ENCODE measurements around the gene KCNQ1. TPM values are rescaled to one million over a fixed set of nuclear protein-coding genes. Genes with fewer than 3 reads are reported as not detected.

The KCNQ1 gene
- total RNA-seq, 1 donor from 2014 or later, result 3.4 TPM

DNA sequence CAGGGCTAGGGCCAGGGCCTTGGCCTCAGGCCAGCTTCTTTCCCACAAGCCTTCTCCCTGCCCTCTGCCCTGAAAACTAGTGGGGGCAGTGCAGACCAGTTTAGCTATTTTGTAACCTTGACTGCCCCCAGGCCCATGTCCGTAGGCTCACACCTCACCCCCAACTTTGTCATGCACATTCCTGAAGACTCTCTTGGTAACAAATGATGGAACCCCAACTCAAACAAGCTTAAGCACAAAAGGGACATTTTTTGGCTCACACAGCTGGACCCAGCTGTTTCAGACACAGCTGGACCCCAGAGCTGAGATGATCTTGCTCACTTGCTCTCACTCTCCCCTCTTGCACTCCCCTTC, 208.4 kb downstream of the KCNQ1 start:
- Mint-ChIP-seq H3K9me3 (peaks cover 36% of the 10 kb centered on the region), H3K36me3 (ENCODE audit: low read depth) (peaks cover 4% of the 10 kb centered on the region), H3K27ac (no peak overlapping the region), H3K27me3 (ENCODE audit: low read depth) (no peaks in the 10 kb centered on the region), H3K4me3 (ENCODE audit: low read depth) (no peak overlapping the region), H3K4me1 (ENCODE audit: low read depth) (no peaks in the 10 kb centered on the region)
- intact Hi-C loops (cut with micrococcal nuclease), result no loop called here
- no peak for DNase-seq (ENCODE audit: low spot score)

DNA sequence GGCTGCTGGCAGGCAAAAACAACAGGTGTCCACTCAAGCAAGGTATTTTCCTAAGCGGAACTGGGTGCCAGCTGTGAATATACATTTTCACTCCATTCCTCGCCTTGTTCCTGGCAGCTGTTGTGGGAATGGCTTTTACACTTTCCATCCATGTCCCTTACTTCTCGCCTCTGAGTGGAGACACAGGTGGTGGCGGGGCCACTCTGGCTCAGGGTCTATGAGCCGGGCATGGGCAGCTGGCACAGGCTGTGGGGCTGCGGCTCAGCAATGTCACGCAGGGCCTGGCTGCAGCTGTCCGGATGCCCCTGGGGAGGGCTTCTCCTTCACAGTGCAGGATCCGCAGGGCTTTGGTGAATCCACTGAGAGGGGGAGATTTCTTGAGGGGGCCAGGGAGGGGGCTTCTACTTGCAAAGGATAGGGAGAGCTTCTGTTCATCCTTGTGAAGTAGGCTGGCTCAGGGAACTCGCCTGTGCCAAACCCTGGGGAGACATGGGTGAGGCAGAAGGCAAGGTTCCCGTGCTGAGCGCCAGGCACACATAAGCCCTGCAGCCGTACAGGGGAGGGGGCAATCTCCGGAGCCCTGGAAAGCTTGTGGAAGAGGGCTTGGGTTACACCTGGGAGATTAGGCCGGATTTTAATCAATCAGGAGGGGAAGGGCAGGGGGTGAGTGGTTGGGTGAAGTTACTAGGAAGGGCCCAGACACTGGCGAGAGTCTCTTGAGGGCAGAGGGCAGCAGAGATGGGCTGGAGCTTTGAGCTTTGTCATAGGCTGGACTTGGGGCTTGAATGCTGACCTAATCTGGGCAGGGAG, 209.3 kb downstream of the KCNQ1 start:
- DNase-seq (ENCODE audit: low spot score), result no peak
- Mint-ChIP-seq H3K4me3 (ENCODE audit: low read depth) (no peak overlapping the region), H3K4me1 (ENCODE audit: low read depth) (no peaks in the 10 kb centered on the region), H3K36me3 (ENCODE audit: low read depth) (peaks cover 4% of the 10 kb centered on the region), H3K27ac (no peak overlapping the region), H3K9me3 (peaks cover 35% of the 10 kb centered on the region), H3K27me3 (ENCODE audit: low read depth) (no peaks in the 10 kb centered on the region)
- intact Hi-C loops (cut with micrococcal nuclease), result no loop called here

DNA sequence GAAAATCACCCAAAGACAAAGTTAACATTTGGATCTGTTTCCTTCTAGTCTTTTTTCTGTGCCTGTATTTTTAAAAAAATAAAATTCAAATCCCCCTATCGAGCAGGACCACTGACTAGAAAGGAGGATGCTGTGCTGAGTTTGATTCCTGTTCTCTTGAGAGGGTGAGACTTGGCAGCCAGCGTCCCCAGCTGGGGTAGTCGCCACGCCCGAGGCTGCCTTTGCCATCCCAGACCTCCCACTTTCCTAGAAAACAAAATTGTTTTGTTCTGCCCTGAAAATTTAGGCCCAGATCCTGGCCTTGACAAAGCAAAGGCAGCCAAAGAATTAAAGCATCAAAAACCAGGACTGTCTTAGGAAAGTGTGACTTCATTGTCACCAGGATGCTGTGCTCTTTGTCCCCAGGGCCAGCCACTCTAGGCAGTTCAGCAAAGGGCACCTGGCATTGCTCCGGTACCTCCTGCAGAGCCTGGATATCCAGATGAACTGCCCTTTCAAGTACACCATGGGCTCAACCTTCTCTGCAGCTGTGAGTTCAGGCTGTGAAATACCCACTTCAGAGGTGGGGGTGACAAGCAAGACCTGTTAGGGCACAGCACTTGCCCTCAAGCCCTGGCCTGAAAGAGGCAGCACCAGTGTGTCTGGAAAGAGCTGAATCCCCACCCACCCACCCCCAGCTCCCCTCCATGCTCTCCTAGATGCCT, 210.4 kb downstream of the KCNQ1 start:
- no peak for DNase-seq (ENCODE audit: low spot score)
- Mint-ChIP-seq H3K36me3 (ENCODE audit: low read depth) (peaks cover 2% of the 10 kb centered on the region), H3K4me3 (ENCODE audit: low read depth) (no peak overlapping the region)

DNA sequence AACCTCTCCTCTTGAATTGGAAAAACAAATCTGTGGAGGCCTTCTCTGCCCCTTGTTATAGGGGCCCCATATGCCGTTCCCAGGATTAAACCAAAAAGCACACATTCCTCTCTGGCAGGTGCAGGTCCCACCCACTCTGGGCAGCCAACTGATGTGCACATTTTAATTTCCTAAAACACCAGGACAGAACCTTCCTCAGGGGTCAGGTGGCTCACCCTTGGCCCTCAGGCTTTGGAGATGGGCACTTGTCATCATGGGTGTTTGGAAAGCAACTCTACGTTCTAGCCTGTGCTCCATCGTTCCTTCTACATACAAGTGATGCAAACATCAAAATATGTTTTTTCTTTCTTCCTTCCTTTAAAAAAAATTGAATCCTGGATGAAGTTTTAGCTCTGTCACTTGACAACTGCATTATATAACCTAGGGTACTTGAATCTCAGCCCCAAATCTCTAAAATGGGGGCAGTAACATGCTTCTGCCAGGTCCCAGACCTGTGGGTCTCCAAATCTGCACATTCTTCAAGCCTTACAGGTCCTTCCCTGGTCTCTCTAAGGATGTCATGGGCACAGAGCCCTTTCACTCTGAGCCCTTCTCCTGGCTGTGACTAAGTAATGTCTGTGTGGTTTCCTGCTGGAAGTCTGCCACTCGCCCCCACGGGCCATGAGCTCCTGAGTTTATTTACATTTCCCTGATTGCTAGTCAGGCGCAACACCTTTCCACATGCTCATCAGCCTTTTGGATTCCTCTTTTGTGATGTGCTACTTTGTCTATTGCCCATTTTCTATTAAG, 211.2 kb downstream of the KCNQ1 start:
- Mint-ChIP-seq H3K27me3 (ENCODE audit: low read depth) (no peaks in the 10 kb centered on the region), H3K27ac (no peak overlapping the region), H3K4me3 (ENCODE audit: low read depth) (no peak overlapping the region), H3K4me1 (ENCODE audit: low read depth) (no peaks in the 10 kb centered on the region), H3K36me3 (ENCODE audit: low read depth) (no peaks in the 10 kb centered on the region), H3K9me3 (peaks cover 32% of the 10 kb centered on the region)
- intact Hi-C loops (cut with micrococcal nuclease), result no loop called here
- no peak for DNase-seq (ENCODE audit: low spot score)

More for the DNA sequence above, 210.4 kb downstream of the KCNQ1 start:
- peaks cover 32% of the 10 kb centered on the region for H3K9me3 Mint-ChIP-seq
- no peaks in the 10 kb centered on the region for H3K27me3 Mint-ChIP-seq (ENCODE audit: low read depth)
- intact Hi-C loops (cut with micrococcal nuclease), result no loop called here
- no peak overlapping the region for H3K27ac Mint-ChIP-seq
- H3K4me1 Mint-ChIP-seq (ENCODE audit: low read depth), result no peaks in the 10 kb centered on the region

DNA sequence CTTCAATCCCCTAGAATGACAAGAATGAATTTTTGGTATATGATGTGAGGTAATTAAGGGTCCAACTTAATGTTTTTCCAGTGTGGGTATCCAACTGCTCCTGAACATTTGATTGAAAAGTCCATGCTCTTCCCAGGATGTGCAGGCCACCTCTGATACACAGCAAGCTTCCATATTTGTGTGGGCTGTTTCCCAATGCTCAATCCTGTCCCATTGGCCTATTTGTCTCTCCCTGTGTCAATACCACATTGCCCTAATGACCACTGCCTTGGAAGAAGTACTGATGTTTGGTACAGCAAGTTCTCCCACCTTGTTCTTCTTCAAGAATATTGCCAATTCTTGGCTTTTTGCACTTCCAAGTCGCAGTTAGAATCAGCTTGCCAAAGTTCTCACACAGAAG, 212.1 kb downstream of the KCNQ1 start:
- no peaks in the 10 kb centered on the region for H3K36me3 Mint-ChIP-seq (ENCODE audit: low read depth)
- no peak for DNase-seq (ENCODE audit: low spot score)
- no peak overlapping the region for H3K4me3 Mint-ChIP-seq (ENCODE audit: low read depth)
- intact Hi-C loops (cut with micrococcal nuclease), result no loop called here
- H3K27me3 Mint-ChIP-seq (ENCODE audit: low read depth), result no peaks in the 10 kb centered on the region
- no peaks in the 10 kb centered on the region for H3K4me1 Mint-ChIP-seq (ENCODE audit: low read depth)
- H3K27ac Mint-ChIP-seq, result no peak overlapping the region
- peaks cover 34% of the 10 kb centered on the region for H3K9me3 Mint-ChIP-seq

DNA sequence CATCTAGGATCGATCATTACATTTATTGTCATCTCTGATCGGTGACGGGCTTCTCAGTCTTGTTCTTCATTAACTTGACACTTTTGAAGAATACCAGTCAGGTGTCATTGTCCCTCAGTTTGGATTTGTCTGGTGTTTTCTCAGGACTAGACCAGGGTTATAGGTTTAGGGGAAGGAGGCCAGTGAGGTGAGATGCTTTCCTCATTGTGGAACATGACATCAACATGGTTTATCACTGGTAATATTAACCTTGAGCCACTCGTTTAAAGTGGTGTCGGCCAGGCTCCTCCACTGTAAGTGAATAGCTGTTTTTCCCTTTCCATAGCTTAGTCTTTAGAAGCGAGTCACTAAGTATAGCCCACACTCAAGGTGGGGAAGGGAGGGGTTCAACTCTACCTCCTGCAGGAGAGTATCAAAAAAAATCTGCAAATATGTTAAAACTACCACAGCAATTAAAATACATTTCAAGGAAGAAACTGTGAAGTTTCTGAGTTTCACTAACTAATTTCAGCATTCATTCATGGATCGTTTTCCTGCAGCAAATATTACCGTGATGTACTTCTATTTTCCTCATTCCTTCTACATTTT, 213.0 kb downstream of the KCNQ1 start:
- Mint-ChIP-seq H3K36me3 (ENCODE audit: low read depth) (no peaks in the 10 kb centered on the region), H3K27me3 (ENCODE audit: low read depth) (no peaks in the 10 kb centered on the region), H3K4me1 (ENCODE audit: low read depth) (no peaks in the 10 kb centered on the region), H3K4me3 (ENCODE audit: low read depth) (no peak overlapping the region), H3K27ac (no peak overlapping the region), H3K9me3 (peaks cover 28% of the 10 kb centered on the region)
- DNase-seq (ENCODE audit: low spot score), result no peak
- intact Hi-C loops (cut with micrococcal nuclease), result no loop called here

DNA sequence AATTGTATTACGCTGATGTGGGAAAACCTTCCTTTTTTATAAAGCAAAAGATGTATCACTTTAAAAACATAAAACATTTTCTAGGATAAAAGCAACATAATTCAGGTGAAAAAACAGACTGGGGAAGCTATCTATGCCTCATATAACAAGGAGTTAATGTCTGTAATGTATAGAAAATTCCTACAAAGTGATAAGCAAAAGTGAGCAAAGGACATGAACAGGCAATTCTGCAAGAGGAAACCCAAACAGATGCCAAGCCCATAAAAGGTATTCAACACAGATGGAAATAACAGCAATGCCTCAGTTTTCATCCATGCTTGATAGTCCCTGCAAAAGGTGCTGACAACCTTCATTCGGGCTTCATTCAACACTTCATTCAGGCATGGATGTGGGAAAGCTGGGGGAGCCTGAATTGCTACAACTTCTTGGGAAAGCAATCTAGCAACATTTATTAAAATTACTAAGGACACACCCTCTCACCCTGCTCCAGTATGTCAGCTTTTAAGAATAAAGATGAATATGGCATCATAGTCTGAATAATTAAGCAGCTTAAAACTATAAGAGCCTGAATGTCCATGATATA, 215.6 kb downstream of the KCNQ1 start:
- Mint-ChIP-seq H3K36me3 (ENCODE audit: low read depth) (peaks cover 2% of the 10 kb centered on the region), H3K4me1 (ENCODE audit: low read depth) (no peaks in the 10 kb centered on the region), H3K4me3 (ENCODE audit: low read depth) (no peak overlapping the region), H3K27ac (no peak overlapping the region), H3K9me3 (peaks cover 28% of the 10 kb centered on the region), H3K27me3 (ENCODE audit: low read depth) (no peaks in the 10 kb centered on the region)
- no peak for DNase-seq (ENCODE audit: low spot score)
- intact Hi-C loops (cut with micrococcal nuclease), result no loop called here

DNA sequence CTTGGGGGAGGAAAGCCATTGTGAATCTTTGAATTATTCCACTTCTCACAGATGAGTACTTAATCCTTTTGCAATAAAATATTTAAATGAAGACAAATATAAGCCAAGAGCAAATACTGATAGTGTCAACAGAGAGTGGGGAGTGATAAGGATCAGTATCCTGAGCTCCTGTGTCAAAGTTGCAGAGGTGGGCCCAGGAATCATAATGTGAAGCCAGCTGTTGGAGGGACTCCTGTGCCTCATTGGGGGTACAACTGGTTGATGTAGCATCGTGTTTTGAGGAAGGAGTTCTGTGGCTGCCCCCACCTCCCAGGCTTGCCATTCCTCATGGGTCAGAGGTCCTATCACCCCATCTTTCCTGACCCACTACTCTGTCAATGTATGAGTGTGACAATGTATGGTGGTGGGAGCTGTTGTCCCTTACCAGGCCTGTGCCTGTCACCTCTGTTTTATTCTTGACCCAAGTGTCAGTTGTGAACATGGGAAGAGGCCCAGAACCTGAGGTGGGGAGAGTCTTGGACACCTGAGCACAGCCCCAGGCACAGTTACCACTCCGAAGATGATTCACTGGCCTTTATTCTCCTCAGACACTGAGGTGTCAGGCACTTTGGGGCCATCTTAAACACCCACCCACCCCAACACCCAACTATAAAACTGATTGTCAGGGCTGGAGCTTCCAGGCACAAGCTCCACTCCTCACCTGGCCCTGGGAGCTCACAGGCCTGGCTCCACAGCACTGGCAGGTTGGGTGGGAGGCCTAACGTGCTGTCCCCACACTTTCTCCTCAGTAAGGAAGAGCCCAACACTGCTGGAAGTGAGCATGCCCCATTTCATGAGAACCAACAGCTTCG, 216.6 kb downstream of the KCNQ1 start:
- intact Hi-C loops (cut with micrococcal nuclease), result no loop called here
- Mint-ChIP-seq H3K36me3 (ENCODE audit: low read depth) (peaks cover 2% of the 10 kb centered on the region), H3K4me1 (ENCODE audit: low read depth) (no peaks in the 10 kb centered on the region), H3K27ac (no peak overlapping the region), H3K9me3 (peaks cover 28% of the 10 kb centered on the region), H3K4me3 (ENCODE audit: low read depth) (no peak overlapping the region), H3K27me3 (ENCODE audit: low read depth) (no peaks in the 10 kb centered on the region)
- DNase-seq (ENCODE audit: low spot score), result no peak

DNA sequence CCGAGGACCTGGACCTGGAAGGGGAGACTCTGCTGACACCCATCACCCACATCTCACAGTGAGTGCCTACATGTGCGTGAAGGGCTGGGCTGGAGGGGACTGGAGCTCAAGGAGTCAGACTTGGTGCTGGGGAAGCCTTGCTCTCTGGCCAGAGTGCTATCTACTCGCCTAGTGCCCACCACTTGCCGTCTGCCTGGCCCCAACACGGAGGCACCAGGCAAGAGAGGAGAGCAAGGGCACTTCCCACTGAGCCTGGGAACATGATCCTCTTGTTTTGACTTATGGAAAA, 217.2 kb downstream of the KCNQ1 start:
- intact Hi-C loops (cut with micrococcal nuclease), result no loop called here
- Mint-ChIP-seq H3K4me3 (ENCODE audit: low read depth) (no peak overlapping the region), H3K27ac (no peak overlapping the region), H3K27me3 (ENCODE audit: low read depth) (no peaks in the 10 kb centered on the region), H3K9me3 (peaks cover 28% of the 10 kb centered on the region), H3K36me3 (ENCODE audit: low read depth) (peaks cover 2% of the 10 kb centered on the region), H3K4me1 (ENCODE audit: low read depth) (no peaks in the 10 kb centered on the region)
- no peak for DNase-seq (ENCODE audit: low spot score)

DNA sequence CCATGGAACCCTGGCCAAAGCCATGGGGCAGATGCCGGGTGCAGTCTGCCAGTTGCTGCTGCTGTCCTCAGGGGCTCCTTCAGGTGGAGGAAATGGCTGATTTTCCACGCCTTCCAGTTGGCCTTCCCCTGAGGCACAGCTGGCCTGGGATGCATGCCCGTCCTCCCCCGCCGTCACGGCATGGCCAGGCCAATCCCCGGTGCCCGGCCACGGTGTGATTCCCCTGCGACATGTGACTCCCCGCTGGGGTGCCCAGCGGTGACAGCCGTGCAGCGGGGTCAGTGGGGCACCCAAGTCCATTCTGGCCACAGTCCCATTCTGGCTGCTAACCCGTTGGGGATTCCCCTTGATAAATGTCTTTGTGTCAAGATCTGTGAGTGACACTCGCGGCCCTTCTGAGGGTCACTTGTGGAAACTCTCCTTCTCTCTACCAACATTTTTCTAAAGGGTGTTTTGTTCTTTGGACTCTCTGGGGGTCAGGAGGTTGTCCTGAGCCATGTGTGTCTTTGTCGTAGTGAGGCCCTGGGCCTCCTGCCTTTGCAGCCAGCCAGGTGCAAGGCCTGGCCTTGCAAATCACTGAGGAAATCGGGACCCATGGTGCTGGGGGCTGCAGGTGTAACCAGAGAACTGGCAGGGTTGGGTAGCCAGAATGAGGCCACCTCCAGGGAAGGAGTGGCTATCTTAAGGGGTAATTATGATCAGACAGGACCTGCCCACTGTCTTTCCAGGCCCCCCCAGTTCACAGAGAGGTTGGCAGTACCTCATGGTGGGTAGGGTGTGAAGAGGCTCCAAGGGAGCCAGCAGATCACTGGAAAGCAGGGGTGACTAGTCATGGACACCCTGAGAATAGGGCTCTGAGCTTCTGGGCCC, 217.9 kb downstream of the KCNQ1 start:
- no peaks in the 10 kb centered on the region for H3K27me3 Mint-ChIP-seq (ENCODE audit: low read depth)
- H3K9me3 Mint-ChIP-seq, result peaks cover 28% of the 10 kb centered on the region
- H3K4me1 Mint-ChIP-seq (ENCODE audit: low read depth), result no peaks in the 10 kb centered on the region
- H3K36me3 Mint-ChIP-seq (ENCODE audit: low read depth), result peaks cover 2% of the 10 kb centered on the region
- intact Hi-C loops (cut with micrococcal nuclease), result no loop called here
- no peak overlapping the region for H3K4me3 Mint-ChIP-seq (ENCODE audit: low read depth)
- DNase-seq (ENCODE audit: low spot score), result no peak
- no peak overlapping the region for H3K27ac Mint-ChIP-seq

DNA sequence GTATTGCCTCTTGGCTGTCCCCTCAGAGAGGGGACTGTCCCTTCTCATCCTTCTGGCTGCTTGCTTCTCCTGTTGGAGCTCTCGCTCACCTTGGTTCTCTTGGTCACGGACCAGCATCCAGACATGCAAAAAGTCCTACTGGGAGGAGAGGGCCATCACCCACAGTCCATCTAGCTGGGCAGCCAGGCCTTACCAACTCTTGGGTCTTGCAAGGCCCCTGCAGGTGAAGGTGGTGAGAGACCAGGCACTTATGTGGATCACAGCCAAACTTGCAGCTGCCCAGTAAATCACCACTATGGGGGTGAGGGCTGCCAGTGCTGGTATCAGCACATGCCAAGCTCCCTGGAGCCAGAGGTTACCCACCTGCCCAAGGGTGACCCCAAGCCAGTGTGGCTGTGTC, 218.7 kb downstream of the KCNQ1 start:
- intact Hi-C loops (cut with micrococcal nuclease), result no loop called here
- Mint-ChIP-seq H3K9me3 (peaks cover 26% of the 10 kb centered on the region), H3K4me1 (ENCODE audit: low read depth) (no peaks in the 10 kb centered on the region), H3K4me3 (ENCODE audit: low read depth) (no peak overlapping the region), H3K27me3 (ENCODE audit: low read depth) (no peaks in the 10 kb centered on the region), H3K27ac (no peak overlapping the region), H3K36me3 (ENCODE audit: low read depth) (peaks cover 2% of the 10 kb centered on the region)
- no peak for DNase-seq (ENCODE audit: low spot score)
